ENCODE measurements around the gene RSPH1. TPM values are rescaled to one million over a fixed set of nuclear protein-coding genes. Genes with fewer than 3 reads are reported as not detected.

Gene RSPH1
- total RNA-seq, 1 experiment from 2014 or later = 1.5 TPM

GRCh38 chr21:42539342-42539741, 43.3 kb upstream of the RSPH1 start (continued):
- TF ChIP-seq ZFX (IDR thresholded peaks at IDR 0.05) = no peak
- TF ChIP-seq ATF3 (IDR thresholded peaks at IDR 0.05) = no peak
- TF ChIP-seq TCF7L2 (IDR thresholded peaks at IDR 0.05; ENCODE audit: borderline replicate concordance, extremely low read depth, insufficient read depth, insufficient read length) = no peak
- no peak for TF ChIP-seq SIN3A (IDR thresholded peaks at IDR 0.05; ENCODE audit: low read depth)
- TF ChIP-seq EZH2 (IDR thresholded peaks at IDR 0.05) = no peak
- TF ChIP-seq ZNF274 (IDR thresholded peaks at IDR 0.05; ENCODE audit: low read depth, low read length) = no peak
- TF ChIP-seq CEBPB (IDR thresholded peaks at IDR 0.05; ENCODE audit: low read depth) = no peak
- no peak for TF ChIP-seq SP1 (IDR thresholded peaks at IDR 0.05; ENCODE audit: low read depth)
- TF ChIP-seq, protein P1, sequence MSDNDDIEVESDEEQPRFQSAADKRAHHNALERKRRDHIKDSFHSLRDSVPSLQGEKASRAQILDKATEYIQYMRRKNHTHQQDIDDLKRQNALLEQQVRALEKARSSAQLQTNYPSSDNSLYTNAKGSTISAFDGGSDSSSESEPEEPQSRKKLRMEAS (IDR thresholded peaks at IDR 0.05) = no peak
- TF ChIP-seq EZH2phosphoT487 (IDR thresholded peaks at IDR 0.05; ENCODE audit: borderline replicate concordance) = no peak

DNA sequence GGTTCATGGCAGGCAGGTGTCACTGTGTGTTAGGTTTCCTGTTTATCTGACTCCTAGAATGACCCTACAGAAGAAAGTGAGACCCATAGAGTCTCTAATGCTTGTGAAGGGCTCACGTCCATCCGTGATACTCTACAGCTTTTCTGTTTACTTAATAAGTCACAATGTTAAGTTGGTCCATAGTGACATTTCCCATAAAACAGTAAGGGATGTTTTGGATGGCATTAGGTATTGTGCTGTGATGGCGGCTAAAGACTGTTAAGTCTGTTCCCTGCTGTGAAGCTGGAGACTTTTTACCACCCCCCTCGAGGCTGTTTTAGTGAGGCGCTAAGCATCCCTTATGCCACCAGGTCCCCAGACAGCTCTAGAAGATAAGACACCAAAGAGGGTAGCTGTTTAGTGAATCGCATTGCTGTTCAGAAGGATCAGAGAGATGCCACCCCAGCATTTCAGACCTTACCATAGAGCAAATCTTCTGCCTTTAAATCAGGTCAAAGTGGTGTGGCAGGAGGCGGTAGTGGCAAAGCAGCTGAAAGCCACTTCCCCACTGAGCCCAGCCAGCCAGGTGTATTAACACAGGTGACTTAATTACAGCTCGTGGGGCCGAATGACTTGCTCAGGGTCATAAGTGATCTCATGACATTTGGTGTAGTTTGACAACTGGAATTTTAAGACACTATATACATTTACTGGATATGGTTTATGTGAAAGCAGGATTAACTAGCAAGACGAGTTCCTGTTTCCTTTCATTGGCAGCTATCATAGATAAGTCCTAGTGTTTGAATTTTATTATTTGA, 42.7 kb upstream of the RSPH1 start:
- POLR2A ChIA-PET = no interaction called here
- intact Hi-C loops (cut with micrococcal nuclease) = loop anchor here (5.0 to 10.0 kb wide), 3 partner anchors 86 to 384 kb away; no protein-coding TSS in a partner anchor
- 0 out of 4 replicates have a peak, but pooled peaks cover 0 to 6% of the 10 kb centered on the region in 2 experiments for H3K36me3 ChIP-seq (ENCODE audit: control insufficient read depth in 1 of 2, insufficient read depth in 2 of 2, low read length in 2 of 2)
- ATAC-seq (no peak), DNase-seq (ENCODE audit: low read depth, low spot score) (no peak)
- RAD21 ChIA-PET (ENCODE audit: low non-redundant PET in 1 of 2, low total read pairs in 2 of 2, uncharacterized antibody in 2 of 2, unreplicated experiment in 2 of 2) = no interaction called here
- no peak overlapping the region for H3K4me2 ChIP-seq (ENCODE audit: low read length)
- CTCF ChIA-PET = interaction anchor here (3.4 kb wide), 1 partner anchor 71 kb away, joined by 10 read pairs; no protein-coding TSS in a partner anchor
- no peaks in the 10 kb centered on the region for H3K9me3 ChIP-seq (ENCODE audit: control insufficient read depth in 1 of 2, insufficient read depth in 1 of 2, low read depth in 1 of 2, low read length in 2 of 2)
- no peaks in the 10 kb centered on the region for H3K4me1 ChIP-seq (ENCODE audit: control insufficient read depth in 1 of 2, insufficient read depth in 2 of 2, low read length in 2 of 2)
- H3K4me3 ChIP-seq (replicated peaks in 1 of 2; ENCODE audit: low read depth in 1 of 2, low read length in 2 of 2) = no peak overlapping the region
- no peaks in the 10 kb centered on the region for H3K27me3 ChIP-seq (ENCODE audit: insufficient read depth, low read length)
- H3K79me2 ChIP-seq (ENCODE audit: insufficient read depth, low read length) = no peaks in the 10 kb centered on the region
- no TSS peak for BruUV-seq (replicated peaks)
- no peaks in the 10 kb centered on the region for H4K20me1 ChIP-seq (ENCODE audit: insufficient read depth)
- no peak overlapping the region for H3K27ac ChIP-seq (ENCODE audit: low read depth, low read length)
- no peaks in the 10 kb centered on the region for H3K9me2 ChIP-seq (ENCODE audit: insufficient read depth)
- H3K9ac ChIP-seq (ENCODE audit: low read length) = no peak overlapping the region
- H2AFZ ChIP-seq (ENCODE audit: low read depth, low read length, poor library complexity, severe bottlenecking) = no peak overlapping the region
- no peak for TF ChIP-seq SRF (IDR thresholded peaks at IDR 0.05; ENCODE audit: low read depth)
- no peak for TF ChIP-seq POLR2AphosphoS5 (IDR thresholded peaks at IDR 0.05; ENCODE audit: low read depth, low read length)
- no peak for TF ChIP-seq ZNF274 (IDR thresholded peaks at IDR 0.05; ENCODE audit: low read depth, low read length)
- TF ChIP-seq ELF1 (IDR thresholded peaks at IDR 0.05; ENCODE audit: borderline replicate concordance, low read depth) = no peak
- TF ChIP-seq CEBPB (IDR thresholded peaks at IDR 0.05; ENCODE audit: low read depth) = no peak
- TF ChIP-seq, protein P2, sequence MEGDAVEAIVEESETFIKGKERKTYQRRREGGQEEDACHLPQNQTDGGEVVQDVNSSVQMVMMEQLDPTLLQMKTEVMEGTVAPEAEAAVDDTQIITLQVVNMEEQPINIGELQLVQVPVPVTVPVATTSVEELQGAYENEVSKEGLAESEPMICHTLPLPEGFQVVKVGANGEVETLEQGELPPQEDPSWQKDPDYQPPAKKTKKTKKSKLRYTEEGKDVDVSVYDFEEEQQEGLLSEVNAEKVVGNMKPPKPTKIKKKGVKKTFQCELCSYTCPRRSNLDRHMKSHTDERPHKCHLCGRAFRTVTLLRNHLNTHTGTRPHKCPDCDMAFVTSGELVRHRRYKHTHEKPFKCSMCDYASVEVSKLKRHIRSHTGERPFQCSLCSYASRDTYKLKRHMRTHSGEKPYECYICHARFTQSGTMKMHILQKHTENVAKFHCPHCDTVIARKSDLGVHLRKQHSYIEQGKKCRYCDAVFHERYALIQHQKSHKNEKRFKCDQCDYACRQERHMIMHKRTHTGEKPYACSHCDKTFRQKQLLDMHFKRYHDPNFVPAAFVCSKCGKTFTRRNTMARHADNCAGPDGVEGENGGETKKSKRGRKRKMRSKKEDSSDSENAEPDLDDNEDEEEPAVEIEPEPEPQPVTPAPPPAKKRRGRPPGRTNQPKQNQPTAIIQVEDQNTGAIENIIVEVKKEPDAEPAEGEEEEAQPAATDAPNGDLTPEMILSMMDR (IDR thresholded peaks at IDR 0.05 in 2 of 3, conservative IDR thresholded peaks at IDR 0.05 in 1 of 3; ENCODE audit: borderline replicate concordance in 1 of 3, insufficient read depth in 1 of 3, low read depth in 2 of 3, low read length in 2 of 3) = no peak
- no peak for TF ChIP-seq RAD21 (IDR thresholded peaks at IDR 0.05; ENCODE audit: low read depth)
- TF ChIP-seq, protein P3, sequence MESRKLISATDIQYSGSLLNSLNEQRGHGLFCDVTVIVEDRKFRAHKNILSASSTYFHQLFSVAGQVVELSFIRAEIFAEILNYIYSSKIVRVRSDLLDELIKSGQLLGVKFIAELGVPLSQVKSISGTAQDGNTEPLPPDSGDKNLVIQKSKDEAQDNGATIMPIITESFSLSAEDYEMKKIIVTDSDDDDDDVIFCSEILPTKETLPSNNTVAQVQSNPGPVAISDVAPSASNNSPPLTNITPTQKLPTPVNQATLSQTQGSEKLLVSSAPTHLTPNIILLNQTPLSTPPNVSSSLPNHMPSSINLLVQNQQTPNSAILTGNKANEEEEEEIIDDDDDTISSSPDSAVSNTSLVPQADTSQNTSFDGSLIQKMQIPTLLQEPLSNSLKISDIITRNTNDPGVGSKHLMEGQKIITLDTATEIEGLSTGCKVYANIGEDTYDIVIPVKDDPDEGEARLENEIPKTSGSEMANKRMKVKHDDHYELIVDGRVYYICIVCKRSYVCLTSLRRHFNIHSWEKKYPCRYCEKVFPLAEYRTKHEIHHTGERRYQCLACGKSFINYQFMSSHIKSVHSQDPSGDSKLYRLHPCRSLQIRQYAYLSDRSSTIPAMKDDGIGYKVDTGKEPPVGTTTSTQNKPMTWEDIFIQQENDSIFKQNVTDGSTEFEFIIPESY (IDR thresholded peaks at IDR 0.05; ENCODE audit: extremely low read depth, insufficient replicate concordance, low read length) = no peak
- TF ChIP-seq FOSL1 (IDR thresholded peaks at IDR 0.05; ENCODE audit: low read depth) = no peak
- no peak for TF ChIP-seq SIN3A (IDR thresholded peaks at IDR 0.05; ENCODE audit: low read depth)
